Smooth muscle cell (in vitro differentiated cells): ENCODE data around the gene IDH2. TPM values are rescaled to one million over a fixed set of nuclear protein-coding genes. Genes with fewer than 3 reads are reported as not detected.

ENCODE experiments used
- DNase-seq: peaks from one replicate; lab custom pipeline; 2025; ENCODE audit not compliant: unreplicated experiment; lab: John Stamatoyannopoulos, UW
- H2AFZ ChIP-seq: fragments of 200-600 bp; sonication (generic); 2 replicates; pipeline ENCODE4 v1.6.0; 2016; ENCODE audit warnings: antibody characterized with exemption, low read depth, mild to moderate bottlenecking
- H3F3A ChIP-seq: fragments of 200-600 bp; sonication (generic); 2 replicates; pipeline ENCODE4 v1.6.0; 2017; ENCODE audit warnings: antibody characterized with exemption, low read depth
- H3K27ac ChIP-seq: fragments of 200-600 bp; sonication (generic); 2 replicates; pipeline ENCODE4 v1.5.1; 2016; ENCODE audit warnings: low read depth, mild to moderate bottlenecking
- H3K27me3 ChIP-seq: fragments of 200-600 bp; sonication (generic); 2 replicates; pipeline ENCODE4 v1.6.1; 2016; ENCODE audit warnings: low read depth, mild to moderate bottlenecking
- H3K36me3 ChIP-seq: fragments of 200-600 bp; sonication (generic); 2 replicates; pipeline ENCODE4 v1.5.1; 2016; ENCODE audit warnings: low read depth
- H3K4me1 ChIP-seq: fragments of 200-600 bp; sonication (generic); 2 replicates; pipeline ENCODE4 v1.5.1; 2016; ENCODE audit warnings: low read depth
- H3K4me2 ChIP-seq: fragments of 200-600 bp; sonication (generic); 2 replicates; pipeline ENCODE4 v1.6.0; 2016; ENCODE audit warnings: mild to moderate bottlenecking
- H3K4me3 ChIP-seq: fragments of 200-600 bp; sonication (generic); 2 replicates; pipeline ENCODE4 v1.5.1; 2016; ENCODE audit warnings: mild to moderate bottlenecking
- H3K79me2 ChIP-seq: fragments of 200-600 bp; sonication (generic); 2 replicates; pipeline ENCODE4 v1.6.0; 2016; ENCODE audit warnings: low read depth, mild to moderate bottlenecking
- H3K9ac ChIP-seq: fragments of 200-600 bp; sonication (generic); 2 replicates; pipeline ENCODE4 v1.6.0; 2016; ENCODE audit warnings: low read depth
- H3K9me3 ChIP-seq: fragments of 200-600 bp; sonication (generic); replicated peaks from 2 replicates; pipeline ENCODE4 v1.5.1; 2016; ENCODE audit warnings: low read depth
- H4K20me1 ChIP-seq: fragments of 200-600 bp; sonication (generic); 2 replicates; pipeline ENCODE4 v1.6.0; 2016; ENCODE audit warnings: low read depth
- WGBS: methylation state at CpG from one replicate; pipeline ENCODE4 v1.1.7; 2016; ENCODE audit warnings: low lambda C conversion rate; 5-methylcytosine and 5-hydroxymethylcytosine counted together
- polyA plus RNA-seq: library from polyadenylated mRNA; unstranded; fragments of >200 nt; fragmentation: Nextera tagmentation; extraction: Ambion mirVana; gene quantifications from 2 replicates; pipeline ENCODE4 v1.2.1, GENCODE V29; 2016
- total RNA-seq: library from RNA; depleted of rRNA; stranded (reverse); fragments of >200 nt; gene quantifications from 2 replicates; pipeline ENCODE4 v1.2.3, GENCODE V29; 2014
- TF ChIP-seq, protein P1 (sequence below): fragments of 200-600 bp; sonication (generic); IDR thresholded peaks from 2 replicates; pipeline ENCODE4 v1.5.1; 2017; ENCODE audit warnings: borderline replicate concordance, mild to moderate bottlenecking, antibody characterized with exemption; ENCODE audit not compliant: insufficient read depth, poor library complexity, severe bottlenecking

The IDH2 gene
- total and polyA plus RNA-seq, 2 experiments from 2014 or later, result 67.9 to 278 TPM

DNA sequence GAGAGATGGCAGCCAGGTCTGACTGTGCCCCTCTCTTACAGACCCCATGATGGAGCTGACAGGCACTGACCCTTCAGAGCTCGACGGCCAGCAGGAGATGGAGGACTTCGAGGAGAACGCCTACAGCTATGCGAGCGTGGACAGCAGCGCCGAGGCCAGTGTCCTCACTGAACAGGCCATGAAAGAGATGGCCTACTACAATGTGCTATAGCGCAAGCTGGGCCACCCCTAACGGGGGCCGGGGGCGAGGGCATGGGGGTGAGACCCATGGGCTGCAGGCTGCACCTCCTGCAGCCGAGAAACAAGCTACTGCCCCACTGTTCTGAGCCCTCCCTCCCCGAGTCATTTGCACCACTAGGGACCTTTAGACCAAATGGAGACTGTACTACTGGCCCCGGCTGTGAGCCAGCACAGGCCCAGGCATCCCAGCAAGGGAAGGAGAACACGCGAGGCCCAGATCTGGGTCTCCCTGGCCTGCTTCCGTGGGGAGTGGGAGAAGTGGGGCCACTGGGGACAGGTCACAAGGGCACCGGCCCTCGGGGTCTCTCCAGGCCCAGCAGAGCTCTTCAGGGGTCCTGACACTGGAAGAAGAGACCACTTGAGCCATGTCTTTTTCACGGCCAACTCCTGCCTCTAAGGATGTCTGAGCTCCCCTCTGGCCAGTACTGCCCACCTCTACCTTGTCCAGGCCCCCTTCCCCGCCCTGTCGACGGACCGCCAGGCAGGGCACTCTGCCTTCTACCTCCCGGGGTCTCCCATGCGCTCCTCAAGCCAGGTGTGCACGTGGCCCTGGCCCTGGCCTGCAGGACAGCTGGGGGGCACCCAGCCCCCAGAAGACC, 22.4 kb downstream of the IDH2 start:
- H3K27me3 ChIP-seq, result no peaks in the 10 kb centered on the region
- H3K9me3 ChIP-seq, result no peaks in the 10 kb centered on the region
- TF ChIP-seq, protein P1, sequence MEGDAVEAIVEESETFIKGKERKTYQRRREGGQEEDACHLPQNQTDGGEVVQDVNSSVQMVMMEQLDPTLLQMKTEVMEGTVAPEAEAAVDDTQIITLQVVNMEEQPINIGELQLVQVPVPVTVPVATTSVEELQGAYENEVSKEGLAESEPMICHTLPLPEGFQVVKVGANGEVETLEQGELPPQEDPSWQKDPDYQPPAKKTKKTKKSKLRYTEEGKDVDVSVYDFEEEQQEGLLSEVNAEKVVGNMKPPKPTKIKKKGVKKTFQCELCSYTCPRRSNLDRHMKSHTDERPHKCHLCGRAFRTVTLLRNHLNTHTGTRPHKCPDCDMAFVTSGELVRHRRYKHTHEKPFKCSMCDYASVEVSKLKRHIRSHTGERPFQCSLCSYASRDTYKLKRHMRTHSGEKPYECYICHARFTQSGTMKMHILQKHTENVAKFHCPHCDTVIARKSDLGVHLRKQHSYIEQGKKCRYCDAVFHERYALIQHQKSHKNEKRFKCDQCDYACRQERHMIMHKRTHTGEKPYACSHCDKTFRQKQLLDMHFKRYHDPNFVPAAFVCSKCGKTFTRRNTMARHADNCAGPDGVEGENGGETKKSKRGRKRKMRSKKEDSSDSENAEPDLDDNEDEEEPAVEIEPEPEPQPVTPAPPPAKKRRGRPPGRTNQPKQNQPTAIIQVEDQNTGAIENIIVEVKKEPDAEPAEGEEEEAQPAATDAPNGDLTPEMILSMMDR, result no peak
- DNase-seq, result no peak
- H3K4me1 ChIP-seq, result no peaks in the 10 kb centered on the region
- H3K27ac ChIP-seq, result no peak overlapping the region
- H3F3A ChIP-seq, result no peaks in the 10 kb centered on the region
- H3K9ac ChIP-seq, result no peak overlapping the region
- WGBS, result 96% methylated on average over 25 of the region's 28 CpGs
- no peaks in the 10 kb centered on the region for H3K79me2 ChIP-seq
- no peak overlapping the region for H3K4me2 ChIP-seq
- no peaks in the 10 kb centered on the region for H4K20me1 ChIP-seq
- H2AFZ ChIP-seq, result no peak overlapping the region
- H3K36me3 ChIP-seq, result peaks cover 3% of the 10 kb centered on the region
- H3K4me3 ChIP-seq, result no peak overlapping the region

DNA sequence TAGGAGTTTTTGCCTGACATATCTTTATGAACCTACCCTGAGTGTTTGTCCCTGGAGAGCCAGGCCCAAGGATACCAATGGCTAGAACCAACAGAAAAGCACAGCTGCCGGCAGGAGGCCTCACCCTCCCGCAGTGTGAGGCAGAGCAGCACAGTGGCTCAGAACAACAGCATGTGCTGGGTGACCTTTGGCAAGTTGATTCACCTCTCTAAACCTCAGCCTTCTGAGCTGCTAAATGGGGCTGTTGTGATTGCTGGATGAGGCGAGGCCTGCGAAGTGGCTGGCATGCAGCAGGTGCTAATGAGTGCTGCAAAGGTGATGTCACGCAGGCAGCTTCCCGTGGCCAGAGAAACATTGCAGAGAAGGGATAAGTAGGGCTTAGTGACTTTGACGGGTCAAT, 23.3 kb downstream of the IDH2 start:
- no peak overlapping the region for H3K27ac ChIP-seq
- H3F3A ChIP-seq, result no peaks in the 10 kb centered on the region
- TF ChIP-seq, protein P1, result no peak
- H3K36me3 ChIP-seq, result peaks cover 3% of the 10 kb centered on the region
- H3K4me3 ChIP-seq, result no peak overlapping the region
- WGBS, result 89% methylated on average over 7 of the region's 7 CpGs
- H3K27me3 ChIP-seq, result no peaks in the 10 kb centered on the region
- DNase-seq, result no peak
- no peaks in the 10 kb centered on the region for H3K4me1 ChIP-seq
- H3K4me2 ChIP-seq, result no peak overlapping the region
- H4K20me1 ChIP-seq, result no peaks in the 10 kb centered on the region
- no peaks in the 10 kb centered on the region for H3K9me3 ChIP-seq
- no peak overlapping the region for H2AFZ ChIP-seq
- H3K79me2 ChIP-seq, result no peaks in the 10 kb centered on the region
- H3K9ac ChIP-seq, result no peak overlapping the region

- H2AFZ ChIP-seq, result no peak overlapping the region
- no peak overlapping the region for H3K4me2 ChIP-seq
- no peak for DNase-seq
- TF ChIP-seq, protein P1, result no peak
- H3F3A ChIP-seq, result no peaks in the 10 kb centered on the region
- no peaks in the 10 kb centered on the region for H3K4me1 ChIP-seq
- no peak overlapping the region for H3K27ac ChIP-seq
- no peaks in the 10 kb centered on the region for H3K36me3 ChIP-seq
- H4K20me1 ChIP-seq, result peaks cover 4% of the 10 kb centered on the region
- no peak overlapping the region for H3K9ac ChIP-seq
- H3K27me3 ChIP-seq, result no peaks in the 10 kb centered on the region
- no peak overlapping the region for H3K4me3 ChIP-seq
- WGBS, result 66% methylated on average over 6 of the region's 6 CpGs
- no peaks in the 10 kb centered on the region for H3K79me2 ChIP-seq
- H3K9me3 ChIP-seq, result no peaks in the 10 kb centered on the region
These were observed 25.6 kb downstream of the IDH2 start for GRCh38 chr15:90076716-90077115.
